HEK293T (cell line): ENCODE measurements around the gene CELSR1.

Experiments used
- ELF4 ChIP-seq: fragments of 450-650 bp; IDR thresholded peaks from 2 replicates; pipeline ENCODE4 v1.6.1; 2017; ENCODE audit warnings: antibody characterized with exemption
- LEF1 ChIP-seq: fragments of 450-650 bp; IDR thresholded peaks from 2 replicates; pipeline ENCODE4 v1.6.1; 2017; ENCODE audit warnings: mild to moderate bottlenecking, borderline replicate concordance
- NFRKB ChIP-seq: fragments of 450-650 bp; IDR thresholded peaks from 2 replicates; pipeline ENCODE4 v1.6.1; 2016; ENCODE audit warnings: mild to moderate bottlenecking, moderate library complexity
- PKNOX1 ChIP-seq: fragments of 450-650 bp; IDR thresholded peaks from 2 replicates; pipeline ENCODE4 v1.6.1; 2016
- SP1 ChIP-seq: fragments of 450-650 bp; IDR thresholded peaks from 2 replicates; pipeline ENCODE4 v1.6.1; 2017
- SUZ12 ChIP-seq: fragments of 450-650 bp; IDR thresholded peaks from 2 replicates; pipeline ENCODE4 v1.6.1; 2016; ENCODE audit warnings: mild to moderate bottlenecking
- TARDBP ChIP-seq: fragments of 450-650 bp; IDR thresholded peaks from 2 replicates; pipeline ENCODE4 v1.6.1; 2016

- TF ChIP-seq TARDBP, result no peak
- no peak for TF ChIP-seq PKNOX1
- TF ChIP-seq SUZ12, result no peak
- no peak for TF ChIP-seq NFRKB
- no peak for TF ChIP-seq SP1
- TF ChIP-seq LEF1, result no peak
- no peak for TF ChIP-seq ELF4
These were observed 9.2 kb upstream of the CELSR1 start for GRCh38 chr22:46546466-46547178.
